Cardiac fibroblast (primary cell): ENCODE measurements around the gene KRTAP10-4.

Experiments used
- DNase-seq, 2 donors: peaks; one replicate each; pipeline versions ENCODE4 v3.0.0 to v3.0.0-alpha.2; 2010; ENCODE audit warnings: low read depth in 2 of 2
- H3K4me3 ChIP-seq, 2 donors: replicated peaks in 1 of 2; 1 replicate in 1 of 2; 2 replicates in 1 of 2; pipeline ENCODE4 v1.5.1; 2011; ENCODE audit warnings: low read depth in 2 of 2, low read length in 2 of 2, mild to moderate bottlenecking in 2 of 2, moderate library complexity in 1 of 2
- TF ChIP-seq, protein P1 (sequence below): IDR thresholded peaks from one replicate; pipeline ENCODE4 v1.5.1; 2011; ENCODE audit warnings: low read depth, mild to moderate bottlenecking, low read length, inconsistent platforms

KRTAP10-4 gene

DNA sequence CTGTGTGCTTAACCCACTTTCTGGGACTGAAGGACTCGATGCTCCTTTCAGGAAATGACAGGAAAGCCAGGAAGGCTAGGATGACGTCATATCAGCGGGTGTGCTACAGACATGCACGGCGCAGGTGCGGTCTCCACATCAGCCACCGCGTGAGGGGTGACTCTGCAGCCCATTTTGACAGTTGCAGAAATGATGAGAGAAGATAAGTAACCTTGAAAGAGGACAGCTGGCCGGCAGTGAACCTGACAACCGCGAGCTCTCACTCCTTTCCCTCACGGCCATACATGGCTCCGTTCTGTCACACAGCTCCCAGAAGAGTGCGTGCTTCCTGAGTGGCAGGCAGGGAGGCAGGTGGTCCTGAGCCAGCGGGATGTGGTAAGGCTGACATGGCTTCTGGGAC, 8.5 kb downstream of the KRTAP10-4 start:
- TF ChIP-seq, protein P1, sequence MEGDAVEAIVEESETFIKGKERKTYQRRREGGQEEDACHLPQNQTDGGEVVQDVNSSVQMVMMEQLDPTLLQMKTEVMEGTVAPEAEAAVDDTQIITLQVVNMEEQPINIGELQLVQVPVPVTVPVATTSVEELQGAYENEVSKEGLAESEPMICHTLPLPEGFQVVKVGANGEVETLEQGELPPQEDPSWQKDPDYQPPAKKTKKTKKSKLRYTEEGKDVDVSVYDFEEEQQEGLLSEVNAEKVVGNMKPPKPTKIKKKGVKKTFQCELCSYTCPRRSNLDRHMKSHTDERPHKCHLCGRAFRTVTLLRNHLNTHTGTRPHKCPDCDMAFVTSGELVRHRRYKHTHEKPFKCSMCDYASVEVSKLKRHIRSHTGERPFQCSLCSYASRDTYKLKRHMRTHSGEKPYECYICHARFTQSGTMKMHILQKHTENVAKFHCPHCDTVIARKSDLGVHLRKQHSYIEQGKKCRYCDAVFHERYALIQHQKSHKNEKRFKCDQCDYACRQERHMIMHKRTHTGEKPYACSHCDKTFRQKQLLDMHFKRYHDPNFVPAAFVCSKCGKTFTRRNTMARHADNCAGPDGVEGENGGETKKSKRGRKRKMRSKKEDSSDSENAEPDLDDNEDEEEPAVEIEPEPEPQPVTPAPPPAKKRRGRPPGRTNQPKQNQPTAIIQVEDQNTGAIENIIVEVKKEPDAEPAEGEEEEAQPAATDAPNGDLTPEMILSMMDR = no peak
- H3K4me3 ChIP-seq = no peak overlapping the region
- no peak for DNase-seq

DNA sequence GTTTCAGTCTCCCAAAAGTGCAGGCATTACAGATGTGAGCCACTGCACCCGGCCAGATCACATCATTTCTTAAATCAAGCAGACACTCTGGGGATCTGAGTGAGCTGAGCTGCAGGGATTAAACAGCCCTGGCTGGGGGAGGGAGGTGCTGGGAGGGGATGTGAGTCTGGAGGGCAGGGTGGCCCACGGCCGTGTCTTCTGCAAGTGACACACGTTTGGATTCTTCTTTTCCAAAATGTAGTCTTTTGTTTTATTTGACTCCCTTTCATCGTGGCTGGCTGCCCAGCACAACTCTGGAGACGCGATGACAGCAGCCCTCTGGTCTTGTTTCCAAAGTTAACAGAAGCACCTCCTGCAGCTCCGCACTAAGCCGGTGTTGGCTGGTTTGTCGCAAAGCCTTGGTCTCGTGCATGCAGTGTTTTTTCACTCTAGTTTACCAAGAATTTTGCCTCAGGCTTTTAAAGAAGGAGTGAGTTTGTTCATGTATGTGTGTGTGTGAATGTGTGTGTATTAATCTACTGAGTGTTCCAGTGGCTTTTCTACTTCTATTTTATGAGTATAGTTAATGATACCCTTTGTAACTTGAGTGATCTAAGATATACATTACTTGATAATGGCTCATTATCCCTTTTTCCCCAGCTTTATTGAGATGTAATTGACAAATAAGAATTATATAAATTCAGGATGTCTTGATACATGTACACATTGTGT, 9.7 kb downstream of the KRTAP10-4 start:
- H3K4me3 ChIP-seq = no peak overlapping the region
- TF ChIP-seq, protein P1 = no peak
- DNase-seq = peak in 1 of 2 donors; percentile 5

DNA sequence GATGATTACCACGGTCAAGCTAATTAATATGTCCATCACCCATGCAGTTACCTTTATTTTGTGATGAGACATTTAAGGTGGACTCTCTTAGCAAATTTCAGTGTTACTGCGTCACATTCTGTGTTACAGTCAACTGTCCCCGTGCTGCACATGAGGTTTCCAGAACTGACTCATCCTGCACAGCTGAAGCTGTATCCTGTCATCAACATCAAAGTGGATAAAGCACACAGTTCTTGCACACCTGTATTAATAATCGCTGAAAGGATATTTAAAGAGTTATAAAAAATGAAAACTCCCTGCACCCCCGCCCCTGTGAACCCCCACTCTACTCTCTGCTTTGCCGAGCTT, 10.2 kb downstream of the KRTAP10-4 start:
- TF ChIP-seq, protein P1 = no peak
- DNase-seq = no peak
- no peak overlapping the region for H3K4me3 ChIP-seq

DNA sequence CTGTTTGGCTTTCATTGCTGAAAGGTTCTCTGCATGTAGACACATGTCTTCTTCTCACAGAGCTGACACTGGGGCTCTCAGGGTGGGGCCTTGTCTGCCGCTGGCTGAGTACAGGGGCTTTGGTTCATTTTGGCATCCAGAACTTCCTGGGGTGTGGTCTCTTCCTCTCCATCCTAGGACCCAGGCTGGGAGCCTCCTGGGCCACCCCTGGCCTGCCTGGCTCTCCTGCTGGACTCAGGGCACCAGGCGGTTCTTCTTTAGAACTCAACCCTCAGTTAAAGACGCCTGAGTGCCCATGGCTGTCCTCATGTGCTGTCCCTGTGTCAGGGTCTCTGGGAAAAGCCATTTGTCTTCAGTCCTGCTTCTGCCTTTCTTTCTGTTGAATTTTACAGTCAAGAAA, 12.4 kb downstream of the KRTAP10-4 start:
- DNase-seq = no peak
- H3K4me3 ChIP-seq = no peak overlapping the region
- TF ChIP-seq, protein P1 = no peak

DNA sequence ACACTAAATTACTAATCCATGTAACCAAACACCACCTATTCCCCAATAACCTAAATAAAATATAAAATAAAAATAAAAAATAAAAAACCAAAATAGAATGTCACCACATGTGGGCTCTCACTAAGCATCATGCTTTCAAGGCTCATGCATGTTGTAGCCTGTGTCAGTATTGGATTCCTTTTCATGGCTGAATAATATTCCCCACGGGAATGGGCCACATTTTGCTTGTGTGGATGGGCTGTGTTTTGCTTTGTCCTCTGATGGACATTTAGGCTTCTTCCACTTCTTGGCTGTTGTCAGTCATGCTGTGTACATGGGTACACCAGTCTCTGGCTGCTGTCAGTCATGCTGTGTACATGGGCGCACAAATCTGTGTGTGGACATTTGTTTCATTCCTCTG, 15.6 kb downstream of the KRTAP10-4 start:
- no peak for DNase-seq
- TF ChIP-seq, protein P1 = no peak
- H3K4me3 ChIP-seq = no peak overlapping the region

DNA sequence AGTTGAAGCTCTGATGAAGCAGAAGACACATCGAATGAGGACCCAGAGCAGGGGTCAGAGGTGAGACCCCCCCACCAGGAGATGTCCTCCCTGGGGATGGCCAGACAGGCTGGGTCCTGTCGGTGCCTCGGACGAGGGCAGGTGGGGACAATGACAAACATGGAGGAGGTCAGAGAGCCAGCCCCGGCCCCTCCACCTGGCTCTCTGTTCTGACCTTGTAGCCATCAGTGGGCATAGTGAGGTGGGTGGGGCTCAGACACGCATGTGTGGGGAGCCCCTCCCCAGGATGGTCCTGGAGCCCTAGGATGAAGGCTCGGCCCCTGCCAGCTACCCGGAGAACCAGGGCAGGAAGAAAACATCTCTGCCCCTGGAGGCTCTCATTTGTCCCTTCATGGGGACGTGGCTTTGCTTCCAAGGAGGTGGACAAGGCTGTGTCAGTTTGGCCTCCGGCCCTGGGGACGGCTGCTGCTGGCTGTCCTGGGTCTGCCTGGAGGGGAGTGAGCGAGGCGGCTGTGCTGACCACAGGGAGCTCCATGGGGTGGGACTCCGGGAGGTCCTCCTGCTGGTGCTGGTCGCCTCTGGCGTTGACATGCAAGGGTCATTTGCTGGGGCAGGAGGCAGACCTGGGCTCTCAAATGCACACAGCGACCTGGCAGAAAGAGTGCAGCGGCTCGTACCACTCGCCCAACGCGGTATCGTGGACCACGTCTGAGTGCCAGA, 16.2 kb downstream of the KRTAP10-4 start:
- no peak for DNase-seq
- TF ChIP-seq, protein P1 = no peak
- no peak overlapping the region for H3K4me3 ChIP-seq
